AG04450 (cell line): ENCODE data around the gene TEX264. TPM values are rescaled to one million over a fixed set of nuclear protein-coding genes. Genes with fewer than 3 reads are reported as not detected.

Experiments used
- CTCF ChIA-PET: fragments of 300-600, 350-600 bp; formaldehyde crosslinking; extraction: SDS; loops from one replicate; lab custom pipeline; 2022; ENCODE audit warnings: antibody characterized with exemption, inconsistent platforms; lab: Charles Lee
- POLR2A ChIA-PET: fragments of 350-600 bp; formaldehyde crosslinking; extraction: SDS; loops from one replicate; lab custom pipeline; 2021; ENCODE audit warnings: antibody characterized with exemption, inconsistent platforms; lab: Yijun Ruan, JAX
- DNase-seq: peaks from one replicate; pipeline ENCODE4 v3.0.0-alpha.2; 2011; ENCODE audit warnings: low read depth, low spot score
- H3K27ac ChIP-seq: one replicate; pipeline ENCODE4 v1.5.1; 2012; ENCODE audit warnings: low read depth, low read length, control low read depth
- H3K27me3 ChIP-seq: one replicate; pipeline ENCODE4 v1.6.0; 2012; ENCODE audit warnings: low read length; ENCODE audit not compliant: control insufficient read depth, insufficient read depth
- H3K4me3 ChIP-seq: 2 replicates; pipeline ENCODE4 v1.5.1; 2011; ENCODE audit warnings: mild to moderate bottlenecking, low read depth, low read length, control low read depth
- H3K9me3 ChIP-seq: 2 replicates; pipeline ENCODE4 v1.5.1; 2012; ENCODE audit warnings: low read length; ENCODE audit not compliant: control insufficient read depth, insufficient read depth
- polyA plus RNA-seq: library from polyadenylated mRNA; depleted of rRNA; stranded (reverse); fragments of >200 nt; gene quantifications from 2 replicates; pipeline ENCODE4 v1.2.3, GENCODE V29; 2011
- TF ChIP-seq, protein P1 (sequence below): IDR thresholded peaks from 2 replicates; pipeline ENCODE4 v1.5.1; 2011; ENCODE audit warnings: low read depth, low read length, control low read depth, inconsistent platforms

TEX264 gene
- polyA plus RNA-seq, 1 experiment, result 40.6 TPM

DNA sequence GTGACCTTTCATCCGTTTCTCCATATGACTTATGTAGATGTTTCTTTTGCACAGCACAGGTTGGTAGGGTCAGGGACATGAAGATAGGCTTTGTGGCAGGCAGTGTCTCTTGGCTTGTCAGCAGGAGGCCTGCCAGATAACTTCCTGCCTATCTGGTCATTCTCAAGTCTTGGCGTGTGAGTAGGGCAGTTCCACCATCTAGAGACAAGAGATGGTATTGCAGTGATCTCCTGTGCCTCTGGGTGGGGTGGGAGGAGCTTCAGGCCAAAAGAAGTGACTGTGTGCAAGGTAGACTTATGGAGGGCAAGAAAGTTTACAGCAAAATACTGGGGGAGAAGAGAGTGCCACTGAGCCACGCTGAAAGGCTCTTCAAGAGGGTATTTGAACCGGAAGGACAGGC is 11.0 kb downstream of the TEX264 start:
- no peak overlapping the region for H3K4me3 ChIP-seq
- ChIA-PET POLR2A (interaction anchor here (0.7 to 1.0 kb wide), 5 partner anchors 21 to 182 kb away, joined by 3 to 9 read pairs (median 3); partner anchors contain the start of gene DCAF1), CTCF (interaction anchor here (0.5 to 6.7 kb wide), 44 partner anchors 9 to 1325 kb away, joined by 3 to 189 read pairs (median 4); partner anchors contain the start of genes DCAF1, GRM2, MANF and RBM15B)
- H3K27me3 ChIP-seq, result no peaks in the 10 kb centered on the region
- no peak overlapping the region for H3K27ac ChIP-seq
- no peaks in the 10 kb centered on the region for H3K9me3 ChIP-seq
- peak; percentile 67 for DNase-seq
- TF ChIP-seq, protein P1, sequence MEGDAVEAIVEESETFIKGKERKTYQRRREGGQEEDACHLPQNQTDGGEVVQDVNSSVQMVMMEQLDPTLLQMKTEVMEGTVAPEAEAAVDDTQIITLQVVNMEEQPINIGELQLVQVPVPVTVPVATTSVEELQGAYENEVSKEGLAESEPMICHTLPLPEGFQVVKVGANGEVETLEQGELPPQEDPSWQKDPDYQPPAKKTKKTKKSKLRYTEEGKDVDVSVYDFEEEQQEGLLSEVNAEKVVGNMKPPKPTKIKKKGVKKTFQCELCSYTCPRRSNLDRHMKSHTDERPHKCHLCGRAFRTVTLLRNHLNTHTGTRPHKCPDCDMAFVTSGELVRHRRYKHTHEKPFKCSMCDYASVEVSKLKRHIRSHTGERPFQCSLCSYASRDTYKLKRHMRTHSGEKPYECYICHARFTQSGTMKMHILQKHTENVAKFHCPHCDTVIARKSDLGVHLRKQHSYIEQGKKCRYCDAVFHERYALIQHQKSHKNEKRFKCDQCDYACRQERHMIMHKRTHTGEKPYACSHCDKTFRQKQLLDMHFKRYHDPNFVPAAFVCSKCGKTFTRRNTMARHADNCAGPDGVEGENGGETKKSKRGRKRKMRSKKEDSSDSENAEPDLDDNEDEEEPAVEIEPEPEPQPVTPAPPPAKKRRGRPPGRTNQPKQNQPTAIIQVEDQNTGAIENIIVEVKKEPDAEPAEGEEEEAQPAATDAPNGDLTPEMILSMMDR, result peak; percentile 90

DNA sequence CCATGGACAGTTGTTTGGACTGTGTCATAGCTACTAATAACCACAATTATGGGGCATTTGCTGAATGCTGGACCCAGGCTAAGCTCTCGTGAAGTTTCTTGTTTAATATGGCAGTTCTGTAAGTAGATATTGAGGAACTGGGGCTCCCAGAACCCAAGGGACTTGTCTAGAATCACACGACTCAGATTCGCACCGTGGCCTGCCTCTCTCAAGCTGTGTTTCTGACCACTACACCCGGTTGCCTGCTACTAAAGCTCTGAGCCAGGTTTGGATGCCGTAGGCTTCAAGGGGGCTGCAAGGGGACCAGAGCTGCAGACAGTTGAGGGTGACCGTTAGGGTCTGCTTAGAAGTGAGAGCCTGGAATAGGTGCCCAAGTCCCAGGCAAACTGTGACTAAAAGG is 11.5 kb downstream of the TEX264 start:
- ChIA-PET CTCF (interaction anchor here (0.5 to 6.7 kb wide), 43 partner anchors 9 to 1326 kb away, joined by 3 to 189 read pairs (median 4); partner anchors contain the start of genes DCAF1, GRM2, MANF and RBM15B), POLR2A (interaction anchor here (0.7 to 1.0 kb wide), 5 partner anchors 21 to 182 kb away, joined by 3 to 9 read pairs (median 3); partner anchors contain the start of gene DCAF1)
- TF ChIP-seq, protein P1, result no peak
- no peaks in the 10 kb centered on the region for H3K9me3 ChIP-seq
- DNase-seq, result no peak
- no peaks in the 10 kb centered on the region for H3K27me3 ChIP-seq
- no peak overlapping the region for H3K27ac ChIP-seq
- H3K4me3 ChIP-seq, result no peak overlapping the region

DNA sequence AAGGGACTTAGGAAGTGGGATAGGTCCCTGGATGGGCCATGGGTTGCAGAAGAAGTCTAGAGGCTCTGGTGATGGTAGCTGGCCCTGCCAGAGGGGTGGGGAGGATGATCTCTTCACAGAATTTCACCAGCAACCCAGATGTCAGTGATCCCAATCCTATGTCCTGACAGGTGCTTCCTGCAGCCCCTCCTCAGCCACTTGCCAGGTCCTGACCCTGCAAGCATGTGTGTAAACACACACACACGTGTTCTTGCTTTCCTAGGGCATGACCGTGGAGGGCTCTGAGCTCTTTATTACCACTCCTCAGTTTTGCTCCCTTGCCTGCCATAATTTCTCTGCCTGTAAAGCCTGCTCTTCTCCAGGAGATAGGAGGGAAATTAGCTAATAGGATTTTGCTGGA is 12.5 kb downstream of the TEX264 start:
- TF ChIP-seq, protein P1, result no peak
- Histone ChIP-seq H3K27ac (no peak overlapping the region), H3K27me3 (no peaks in the 10 kb centered on the region), H3K9me3 (no peaks in the 10 kb centered on the region), H3K4me3 (no peak overlapping the region)
- ChIA-PET CTCF (interaction anchor here (1.3 to 6.7 kb wide), 2 partner anchors 182 to 294 kb away, joined by 6 to 189 read pairs; partner anchors contain the start of gene DCAF1), POLR2A (no interaction called here)
- no peak for DNase-seq

DNA sequence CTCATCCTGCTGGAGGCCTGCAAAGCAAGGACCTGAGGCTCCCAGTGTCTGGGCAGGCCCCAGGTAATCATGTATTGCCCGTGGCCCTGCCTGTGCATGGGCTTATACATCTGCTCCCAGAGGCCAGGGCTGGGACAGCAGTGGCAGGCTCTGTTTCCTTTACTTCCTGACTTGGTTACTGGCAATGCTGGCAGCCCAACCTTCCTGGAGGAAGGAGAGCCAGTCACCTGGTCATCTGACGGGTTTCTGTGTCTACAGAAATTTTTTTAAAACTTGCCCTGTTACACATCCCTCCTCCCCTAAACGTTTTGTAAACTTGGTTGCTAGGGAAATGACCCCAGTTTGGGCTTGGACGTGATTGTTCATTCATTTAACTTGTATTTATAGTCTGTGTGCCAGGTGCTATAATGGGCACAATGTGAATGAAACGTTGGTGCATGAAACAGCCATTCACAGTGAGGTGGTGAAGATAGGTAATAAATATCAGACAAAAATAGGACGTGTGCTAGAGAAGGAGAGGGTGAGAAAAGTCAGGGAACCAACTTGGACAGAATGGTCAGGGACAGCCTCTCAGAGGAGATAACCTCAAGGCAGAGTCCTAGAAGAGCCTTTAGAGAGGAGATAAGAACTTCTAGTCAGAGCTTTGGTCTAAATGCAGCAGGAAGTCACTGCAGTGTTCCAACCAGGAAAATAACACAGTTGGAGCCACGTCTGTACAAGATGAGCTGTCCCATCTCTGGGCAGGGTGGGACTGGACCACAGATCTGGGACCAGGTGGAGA is 14.1 kb downstream of the TEX264 start:
- CTCF ChIA-PET, result interaction anchor here (1.5 to 6.7 kb wide), 2 partner anchors 15 to 184 kb away, joined by 4 to 189 read pairs; partner anchors contain the start of gene DCAF1
- Histone ChIP-seq H3K9me3 (no peaks in the 10 kb centered on the region), H3K27ac (no peak overlapping the region), H3K4me3 (no peak overlapping the region), H3K27me3 (no peaks in the 10 kb centered on the region)
- TF ChIP-seq, protein P1, result no peak
- POLR2A ChIA-PET, result no interaction called here
- no peak for DNase-seq
